GM12878 (cell line): ENCODE results near the gene CENPO.

Experiments
- EP300 ChIP-seq, 2 experiments: fragments of 150-350 bp in 1 of 2; IDR thresholded peaks; 2 replicates each; pipeline ENCODE4 v1.6.1; 2011 to 2012; ENCODE audit warnings: low read depth in 2 of 2, low read length in 2 of 2, borderline replicate concordance in 1 of 2, improper control_type of control experiment in 1 of 2, inconsistent platforms in 1 of 2; ENCODE audit not compliant: control insufficient read depth in 1 of 2
- FOXM1 ChIP-seq: IDR thresholded peaks from 2 replicates; pipeline ENCODE4 v1.6.1; 2012; ENCODE audit warnings: low read depth, mild to moderate bottlenecking, inconsistent platforms, low read length, moderate library complexity
- ZSCAN29 ChIP-seq: fragments of 450-650 bp; IDR thresholded peaks from 2 replicates; pipeline ENCODE4 v1.6.1; 2017; ENCODE audit warnings: mild to moderate bottlenecking, moderate library complexity
- TF ChIP-seq, protein P1 (sequence below), 3 experiments: IDR thresholded peaks in 2 of 3; conservative IDR thresholded peaks in 1 of 3; 2 replicates each; pipeline ENCODE4 v1.5.1; 2011; ENCODE audit warnings: low read depth in 3 of 3, low read length in 3 of 3, mild to moderate bottlenecking in 3 of 3, control low read depth in 2 of 3, moderate library complexity in 2 of 3, inconsistent platforms in 1 of 3, mixed read lengths in 1 of 3; ENCODE audit not compliant: control insufficient read depth in 2 of 3, insufficient read depth in 1 of 3; ENCODE audit errors: extremely low read depth in 1 of 3

DNA sequence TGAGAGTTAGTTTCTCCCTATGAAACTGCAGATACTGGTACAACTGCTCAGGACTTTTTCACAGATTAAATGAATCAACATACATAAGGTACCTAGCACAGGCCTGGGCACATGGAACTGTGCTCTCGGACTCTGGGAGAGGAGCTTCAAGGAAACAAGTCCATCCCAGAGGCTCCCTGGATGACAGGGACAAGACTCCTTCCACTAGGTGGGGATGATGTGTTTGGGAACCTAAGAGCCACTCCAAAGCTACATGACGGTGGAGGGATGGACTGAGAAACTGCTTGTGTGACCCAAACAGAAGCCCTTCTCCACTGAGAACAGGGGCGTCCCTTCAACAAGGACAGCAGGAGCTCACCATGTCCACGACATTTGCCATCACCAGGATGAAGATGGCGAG, 37.1 kb downstream of the CENPO start:
- TF ChIP-seq, protein P1, sequence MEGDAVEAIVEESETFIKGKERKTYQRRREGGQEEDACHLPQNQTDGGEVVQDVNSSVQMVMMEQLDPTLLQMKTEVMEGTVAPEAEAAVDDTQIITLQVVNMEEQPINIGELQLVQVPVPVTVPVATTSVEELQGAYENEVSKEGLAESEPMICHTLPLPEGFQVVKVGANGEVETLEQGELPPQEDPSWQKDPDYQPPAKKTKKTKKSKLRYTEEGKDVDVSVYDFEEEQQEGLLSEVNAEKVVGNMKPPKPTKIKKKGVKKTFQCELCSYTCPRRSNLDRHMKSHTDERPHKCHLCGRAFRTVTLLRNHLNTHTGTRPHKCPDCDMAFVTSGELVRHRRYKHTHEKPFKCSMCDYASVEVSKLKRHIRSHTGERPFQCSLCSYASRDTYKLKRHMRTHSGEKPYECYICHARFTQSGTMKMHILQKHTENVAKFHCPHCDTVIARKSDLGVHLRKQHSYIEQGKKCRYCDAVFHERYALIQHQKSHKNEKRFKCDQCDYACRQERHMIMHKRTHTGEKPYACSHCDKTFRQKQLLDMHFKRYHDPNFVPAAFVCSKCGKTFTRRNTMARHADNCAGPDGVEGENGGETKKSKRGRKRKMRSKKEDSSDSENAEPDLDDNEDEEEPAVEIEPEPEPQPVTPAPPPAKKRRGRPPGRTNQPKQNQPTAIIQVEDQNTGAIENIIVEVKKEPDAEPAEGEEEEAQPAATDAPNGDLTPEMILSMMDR (IDR thresholded peaks at IDR 0.05 in 2 of 3, conservative IDR thresholded peaks at IDR 0.05 in 1 of 3; ENCODE audit: control insufficient read depth in 2 of 3, extremely low read depth in 1 of 3, insufficient read depth in 1 of 3, low read depth in 3 of 3, low read length in 3 of 3), result no peak
- TF ChIP-seq EP300 (IDR thresholded peaks at IDR 0.05; ENCODE audit: borderline replicate concordance in 1 of 2, control insufficient read depth in 1 of 2, low read depth in 2 of 2, low read length in 2 of 2) (no peak), ZSCAN29 (no peak), FOXM1 (no peak)
